IMR-90 (cell line): ENCODE measurements around the gene MAPK8IP3. TPM values are rescaled to one million over a fixed set of nuclear protein-coding genes. Genes with fewer than 3 reads are reported as not detected.

Experiments used
- ATAC-seq: fragments of 200-7000 bp; cut with Tn5 transposase; 2 replicates; pipeline ENCODE4 v1.9.1; 2020; ENCODE audit warnings: low read depth, mild to moderate bottlenecking, moderate library complexity
- BruUV-seq: library from RNA; stranded (reverse); fragments of 400-500 nt; replicated peaks from 2 replicates; lab custom pipeline; 2021; lab: Mats Ljungman, UMichigan
- CTCF ChIA-PET: fragments of 300-600 bp; formaldehyde crosslinking; extraction: SDS; loops from one replicate; lab custom pipeline; 2021; ENCODE audit warnings: antibody characterized with exemption; lab: Yijun Ruan, JAX
- POLR2A ChIA-PET: fragments of 300-600 bp; sonication (Branson Sonifier 250); formaldehyde crosslinking; loops from one replicate; lab custom pipeline; 2022; ENCODE audit warnings: antibody characterized with exemption; ENCODE audit not compliant: unreplicated experiment; lab: Charles Lee
- DNase-seq: peaks from one replicate; pipeline ENCODE4 v3.0.0; 2013
- H2AFZ ChIP-seq: replicated peaks from 2 replicates; pipeline ENCODE3; 2013; ENCODE audit warnings: low read length, mild to moderate bottlenecking; ENCODE audit not compliant: poor library complexity
- H2AK5ac ChIP-seq: 2 replicates; pipeline ENCODE4 v1.6.1; 2013; ENCODE audit warnings: low read depth, low read length, inconsistent platforms
- H2AK9ac ChIP-seq: replicated peaks from 2 replicates; pipeline ENCODE3; 2013; ENCODE audit warnings: mild to moderate bottlenecking, low read depth, low read length, moderate library complexity; ENCODE audit not compliant: poor library complexity
- H2BK120ac ChIP-seq: 2 replicates; pipeline ENCODE4 v1.6.1; 2013; ENCODE audit warnings: low read depth, low read length, inconsistent platforms
- H2BK15ac ChIP-seq: 3 replicates; pipeline ENCODE4 v1.6.1; 2013; ENCODE audit warnings: low read depth, low read length, inconsistent platforms
- H2BK20ac ChIP-seq: 2 replicates; pipeline ENCODE4 v1.6.1; 2013; ENCODE audit warnings: low read depth, mild to moderate bottlenecking, inconsistent platforms, low read length, moderate library complexity
- H2BK5ac ChIP-seq: 2 replicates; pipeline ENCODE4 v1.6.1; 2013; ENCODE audit warnings: mild to moderate bottlenecking, low read depth, low read length, inconsistent platforms; ENCODE audit not compliant: poor library complexity, severe bottlenecking
- H3K14ac ChIP-seq: replicated peaks from 2 replicates; pipeline ENCODE4 v1.6.1; 2013; ENCODE audit warnings: low read depth, low read length, inconsistent platforms
- H3K18ac ChIP-seq: 2 replicates; pipeline ENCODE4 v1.6.1; 2013; ENCODE audit warnings: low read depth, low read length, control low read depth
- H3K23ac ChIP-seq: 2 replicates; pipeline ENCODE4 v1.6.1; 2013; ENCODE audit warnings: low read depth, low read length, inconsistent platforms
- H3K27ac ChIP-seq: 2 replicates; pipeline ENCODE4 v1.5.1; 2013; ENCODE audit warnings: mild to moderate bottlenecking, control low read depth, low read length; ENCODE audit not compliant: insufficient read depth
- H3K27me3 ChIP-seq: 2 replicates; pipeline ENCODE4 v1.6.1; 2013; ENCODE audit warnings: low read length; ENCODE audit not compliant: control insufficient read depth, insufficient read depth
- H3K36me3 ChIP-seq: 2 replicates; pipeline ENCODE4 v1.6.1; 2013; ENCODE audit warnings: low read length, mixed read lengths; ENCODE audit not compliant: control insufficient read depth, insufficient read depth
- H3K4ac ChIP-seq: 2 replicates; pipeline ENCODE4 v1.6.1; 2013; ENCODE audit warnings: low read depth, low read length, inconsistent platforms
- H3K4me1 ChIP-seq: 2 replicates; pipeline ENCODE4 v1.6.1; 2013; ENCODE audit warnings: low read length, mixed read lengths; ENCODE audit not compliant: control insufficient read depth, insufficient read depth
- H3K4me2 ChIP-seq: 2 replicates; pipeline ENCODE4 v1.6.1; 2013; ENCODE audit warnings: low read depth, mild to moderate bottlenecking, control low read depth, low read length, moderate library complexity
- H3K4me3 ChIP-seq: 2 replicates; pipeline ENCODE4 v1.5.1; 2013; ENCODE audit warnings: low read depth, mild to moderate bottlenecking, control low read depth, low read length, moderate library complexity; ENCODE audit not compliant: insufficient read depth
- H3K56ac ChIP-seq: 2 replicates; pipeline ENCODE4 v1.6.1; 2013; ENCODE audit warnings: low read length, inconsistent platforms; ENCODE audit not compliant: insufficient read depth; ENCODE audit errors: extremely low read depth
- H3K79me1 ChIP-seq, 2 experiments: 2 replicates each; pipeline ENCODE4 v1.6.1; 2013; ENCODE audit warnings: low read length in 2 of 2, inconsistent platforms in 1 of 2, low read depth in 1 of 2
- H3K9ac ChIP-seq: 2 replicates; pipeline ENCODE4 v1.6.1; 2013; ENCODE audit warnings: low read depth, low read length, control low read depth
- H3K9me1 ChIP-seq: 2 replicates; pipeline ENCODE4 v1.6.1; 2013; ENCODE audit warnings: low read length, inconsistent platforms; ENCODE audit not compliant: insufficient read depth
- H3K9me3 ChIP-seq: 2 replicates; pipeline ENCODE4 v1.6.1; 2013; ENCODE audit warnings: low read length; ENCODE audit not compliant: control insufficient read depth, insufficient read depth
- H4K20me1 ChIP-seq: 2 replicates; pipeline ENCODE4 v1.6.1; 2013; ENCODE audit warnings: low read length, inconsistent platforms; ENCODE audit not compliant: insufficient read depth
- H4K5ac ChIP-seq: 2 replicates; pipeline ENCODE4 v1.6.1; 2013; ENCODE audit warnings: mild to moderate bottlenecking, low read depth, low read length, control low read depth
- H4K8ac ChIP-seq, 2 experiments: 2 replicates each; pipeline ENCODE4 v1.6.1; 2013; ENCODE audit warnings: low read depth in 2 of 2, low read length in 2 of 2, control low read depth in 1 of 2, inconsistent platforms in 1 of 2
- H4K91ac ChIP-seq: 2 replicates; pipeline ENCODE4 v1.6.1; 2013; ENCODE audit warnings: low read depth, low read length, inconsistent platforms; ENCODE audit not compliant: insufficient read depth
- CEBPB ChIP-seq: IDR thresholded peaks from 2 replicates; pipeline ENCODE4 v1.6.1; 2012; ENCODE audit warnings: low read depth, low read length, improper control_type of control experiment
- FOS ChIP-seq: fragments of 150-350 bp; IDR thresholded peaks from 2 replicates; pipeline ENCODE4 v1.6.1; 2016; ENCODE audit warnings: low read depth, low read length
- MAZ ChIP-seq: IDR thresholded peaks from 2 replicates; pipeline ENCODE4 v1.6.1; 2012; ENCODE audit warnings: low read depth, mild to moderate bottlenecking, low read length, improper control_type of control experiment, moderate library complexity, borderline replicate concordance
- MXI1 ChIP-seq: IDR thresholded peaks from 2 replicates; pipeline ENCODE4 v1.6.1; 2012; ENCODE audit warnings: low read depth, mild to moderate bottlenecking, low read length, moderate library complexity, borderline replicate concordance
- NFE2L2 ChIP-seq: fragments of 150-350 bp; IDR thresholded peaks from 2 replicates; pipeline ENCODE4 v1.6.1; 2016; ENCODE audit warnings: low read depth, mild to moderate bottlenecking, low read length
- RAD21 ChIP-seq: IDR thresholded peaks from 2 replicates; pipeline ENCODE4 v1.6.1; 2012; ENCODE audit warnings: low read length, improper control_type of control experiment
- RCOR1 ChIP-seq: IDR thresholded peaks from 2 replicates; pipeline ENCODE4 v1.6.1; 2012; ENCODE audit warnings: mild to moderate bottlenecking, low read length, improper control_type of control experiment; ENCODE audit not compliant: insufficient replicate concordance
- RFX5 ChIP-seq: IDR thresholded peaks from 2 replicates; pipeline ENCODE4 v1.8.0; 2012; ENCODE audit warnings: low read depth, mild to moderate bottlenecking, low read length, moderate library complexity
- SMC3 ChIP-seq: fragments of 150-350 bp; IDR thresholded peaks from 2 replicates; pipeline ENCODE4 v1.6.1; 2016; ENCODE audit warnings: low read depth, mild to moderate bottlenecking, antibody characterized with exemption, low read length, moderate library complexity
- WGBS, 2 experiments: methylation state at CpG; one replicate each; pipeline versions ENCODE4 v1.1.5 to v1.1.7; 2013; ENCODE audit warnings: missing lambda C conversion rate in 2 of 2; ENCODE audit not compliant: insufficient read length in 1 of 2; ENCODE audit errors: extremely low coverage in 2 of 2; 5-methylcytosine and 5-hydroxymethylcytosine counted together
- dilution Hi-C: fragments of 300-500 bp; cut with HindIII; formaldehyde crosslinking; loops from one replicate; pipeline ENCODE4 v1.14.3; 2018; ENCODE audit warnings: low sequenced_read_pairs; ENCODE audit not compliant: unreplicated experiment
- in situ Hi-C: fragments of 300-500 bp; cut with MboI; formaldehyde crosslinking; loops from 3 replicates; pipeline ENCODE4 v1.14.3; 2019; ENCODE audit warnings: low sequenced_read_pairs, inconsistent platforms, mixed read lengths
- intact Hi-C: fragments of 100-400 bp; cut with micrococcal nuclease; formaldehyde crosslinking; loops from 2 replicates; pipeline ENCODE4 v1.10.0; 2022
- polyA plus RNA-seq, 3 experiments: library from polyadenylated mRNA; depleted of rRNA; stranded (reverse); fragments of >200 nt; gene quantifications; 2 replicates each; pipeline ENCODE4 v1.2.3, GENCODE V29; 2012; ENCODE audit warnings: low replicate concordance in 1 of 3
- total RNA-seq: library from RNA; depleted of rRNA; stranded (reverse); fragments of >200 nt; gene quantifications from 2 replicates; pipeline ENCODE4 v1.2.3, GENCODE V29; 2012
- TF ChIP-seq, protein P1 (sequence below): fragments of 150-350 bp; IDR thresholded peaks from 2 replicates; pipeline ENCODE4 v1.6.1; 2017; ENCODE audit warnings: mild to moderate bottlenecking, antibody characterized with exemption, low read length, low read depth
- TF ChIP-seq, protein P2 (sequence below): fragments of 150-350 bp; IDR thresholded peaks from 2 replicates; pipeline ENCODE4 v1.6.1; 2016; ENCODE audit warnings: low read depth, mild to moderate bottlenecking, low read length, moderate library complexity, borderline replicate concordance

The MAPK8IP3 gene
- total and polyA plus RNA-seq, 2 of the 4 experiments (the other 2 are of a cell fraction): 17.0 to 69.1 TPM

DNA sequence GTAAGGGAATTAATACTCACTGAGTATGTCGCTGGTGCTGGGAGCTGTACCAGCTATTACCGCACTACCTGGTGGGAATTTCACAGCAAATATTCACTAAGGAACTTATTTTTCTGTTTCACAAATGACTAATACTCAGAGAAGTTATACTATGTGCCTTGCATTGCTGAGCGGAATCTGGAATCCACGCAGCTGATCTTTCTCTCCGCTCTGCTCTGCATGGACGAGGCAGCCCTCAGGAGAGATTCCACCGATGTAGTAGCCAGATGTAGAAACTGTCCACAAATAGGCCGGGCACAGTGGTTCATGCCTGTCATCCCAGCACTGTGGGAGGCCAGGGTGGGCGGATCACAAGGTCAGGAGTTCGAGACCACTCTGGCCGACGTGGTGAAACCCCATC, 48.2 kb downstream of the MAPK8IP3 start:
- no peak overlapping the region for H3K14ac ChIP-seq
- H2AK9ac ChIP-seq: no peak overlapping the region
- no peak overlapping the region for H3K18ac ChIP-seq
- no peak overlapping the region for H2BK15ac ChIP-seq
- H3K9me3 ChIP-seq: no peaks in the 10 kb centered on the region
- BruUV-seq: no TSS peak
- no peak overlapping the region for H4K91ac ChIP-seq
- 98% methylated on average over 6 of the region's 12 CpGs; no CpG with 5 or more reads in 1 of the 2 experiments for WGBS, 2 experiments
- no peak overlapping the region for H3K27ac ChIP-seq
- dilution Hi-C loops: no loop called here
- H3K27me3 ChIP-seq: no peaks in the 10 kb centered on the region
- ChIA-PET CTCF (interaction anchor here (0.7 kb wide), 1 partner anchor 197 kb away, joined by 4 read pairs; no protein-coding TSS in a partner anchor), POLR2A (no interaction called here)
- ATAC-seq (no peak), DNase-seq (no peak)
- in situ Hi-C loops: no loop called here
- no peak overlapping the region for H3K9ac ChIP-seq
- no peak overlapping the region for H4K8ac ChIP-seq
- H3K23ac ChIP-seq: no peak overlapping the region
- H4K5ac ChIP-seq: no peak overlapping the region
- H3K4me2 ChIP-seq: no peak overlapping the region
- H2BK120ac ChIP-seq: no peak overlapping the region
- no peaks in the 10 kb centered on the region for H3K4me1 ChIP-seq
- no peak overlapping the region for H2AK5ac ChIP-seq
- H3K36me3 ChIP-seq: peaks cover 57% of the 10 kb centered on the region
- peaks cover 4 to 21% of the 10 kb centered on the region in 2 experiments; a peak in 2 of 4 replicates for H3K79me1 ChIP-seq
- no peak overlapping the region for H3K56ac ChIP-seq
- H3K4ac ChIP-seq: no peak overlapping the region
- H4K20me1 ChIP-seq: peaks cover 4% of the 10 kb centered on the region; the same call in 1 of the 2 replicates
- TF ChIP-seq RAD21: no peak
- no peak for TF ChIP-seq MXI1
- TF ChIP-seq SMC3: no peak
- TF ChIP-seq MAZ: no peak
- no peak for TF ChIP-seq RCOR1
- TF ChIP-seq, protein P1, sequence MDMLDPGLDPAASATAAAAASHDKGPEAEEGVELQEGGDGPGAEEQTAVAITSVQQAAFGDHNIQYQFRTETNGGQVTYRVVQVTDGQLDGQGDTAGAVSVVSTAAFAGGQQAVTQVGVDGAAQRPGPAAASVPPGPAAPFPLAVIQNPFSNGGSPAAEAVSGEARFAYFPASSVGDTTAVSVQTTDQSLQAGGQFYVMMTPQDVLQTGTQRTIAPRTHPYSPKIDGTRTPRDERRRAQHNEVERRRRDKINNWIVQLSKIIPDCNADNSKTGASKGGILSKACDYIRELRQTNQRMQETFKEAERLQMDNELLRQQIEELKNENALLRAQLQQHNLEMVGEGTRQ: no peak
- TF ChIP-seq RFX5: no peak
- TF ChIP-seq, protein P2, sequence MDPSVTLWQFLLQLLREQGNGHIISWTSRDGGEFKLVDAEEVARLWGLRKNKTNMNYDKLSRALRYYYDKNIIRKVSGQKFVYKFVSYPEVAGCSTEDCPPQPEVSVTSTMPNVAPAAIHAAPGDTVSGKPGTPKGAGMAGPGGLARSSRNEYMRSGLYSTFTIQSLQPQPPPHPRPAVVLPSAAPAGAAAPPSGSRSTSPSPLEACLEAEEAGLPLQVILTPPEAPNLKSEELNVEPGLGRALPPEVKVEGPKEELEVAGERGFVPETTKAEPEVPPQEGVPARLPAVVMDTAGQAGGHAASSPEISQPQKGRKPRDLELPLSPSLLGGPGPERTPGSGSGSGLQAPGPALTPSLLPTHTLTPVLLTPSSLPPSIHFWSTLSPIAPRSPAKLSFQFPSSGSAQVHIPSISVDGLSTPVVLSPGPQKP: no peak
- TF ChIP-seq FOS: no peak
- no peak for TF ChIP-seq CEBPB
- no peak for TF ChIP-seq NFE2L2
- no peak overlapping the region for H2AFZ ChIP-seq
- no peak overlapping the region for H3K4me3 ChIP-seq
- no peak overlapping the region for H2BK5ac ChIP-seq
- H3K9me1 ChIP-seq: peaks cover 6% of the 10 kb centered on the region; the same call in 1 of the 2 replicates
- H2BK20ac ChIP-seq: no peak overlapping the region
- intact Hi-C loops: no loop called here
